Fibroblast of lung (primary cell): Measurements from ENCODE around the gene PTPRM.

Experiments used
- CTCF ChIP-seq, 2 donors: IDR thresholded peaks in 1 of 2; conservative IDR thresholded peaks in 1 of 2; 1 replicate in 1 of 2; 2 replicates in 1 of 2; pipeline ENCODE4 v1.5.1; 2011 to 2012; ENCODE audit warnings: low read length in 2 of 2, control low read depth in 1 of 2, inconsistent platforms in 1 of 2, low read depth in 1 of 2, mild to moderate bottlenecking in 1 of 2
- EZH2 ChIP-seq: IDR thresholded peaks from 2 replicates; pipeline ENCODE4 v1.5.1; 2012; ENCODE audit warnings: low read length, control low read depth, mild to moderate bottlenecking; ENCODE audit errors: missing control alignments

GRCh38 chr18:7661207-7661606, 94.1 kb downstream of the PTPRM start:
- no peak for TF ChIP-seq CTCF (conservative IDR thresholded peaks at IDR 0.05 in 1 of 2, IDR thresholded peaks at IDR 0.05 in 1 of 2; ENCODE audit: low read depth in 1 of 2, low read length in 2 of 2)
- no peak for TF ChIP-seq EZH2
